ENCODE results near the gene CDK5. TPM values are rescaled to one million over a fixed set of nuclear protein-coding genes. Genes with fewer than 3 reads are reported as not detected.

The CDK5 gene
- total and polyA plus RNA-seq, 2 of the 13 experiments (the other 11 are each of a cell fraction or from before 2014, with no cell fraction given): 16.4 to 21.3 TPM

DNA sequence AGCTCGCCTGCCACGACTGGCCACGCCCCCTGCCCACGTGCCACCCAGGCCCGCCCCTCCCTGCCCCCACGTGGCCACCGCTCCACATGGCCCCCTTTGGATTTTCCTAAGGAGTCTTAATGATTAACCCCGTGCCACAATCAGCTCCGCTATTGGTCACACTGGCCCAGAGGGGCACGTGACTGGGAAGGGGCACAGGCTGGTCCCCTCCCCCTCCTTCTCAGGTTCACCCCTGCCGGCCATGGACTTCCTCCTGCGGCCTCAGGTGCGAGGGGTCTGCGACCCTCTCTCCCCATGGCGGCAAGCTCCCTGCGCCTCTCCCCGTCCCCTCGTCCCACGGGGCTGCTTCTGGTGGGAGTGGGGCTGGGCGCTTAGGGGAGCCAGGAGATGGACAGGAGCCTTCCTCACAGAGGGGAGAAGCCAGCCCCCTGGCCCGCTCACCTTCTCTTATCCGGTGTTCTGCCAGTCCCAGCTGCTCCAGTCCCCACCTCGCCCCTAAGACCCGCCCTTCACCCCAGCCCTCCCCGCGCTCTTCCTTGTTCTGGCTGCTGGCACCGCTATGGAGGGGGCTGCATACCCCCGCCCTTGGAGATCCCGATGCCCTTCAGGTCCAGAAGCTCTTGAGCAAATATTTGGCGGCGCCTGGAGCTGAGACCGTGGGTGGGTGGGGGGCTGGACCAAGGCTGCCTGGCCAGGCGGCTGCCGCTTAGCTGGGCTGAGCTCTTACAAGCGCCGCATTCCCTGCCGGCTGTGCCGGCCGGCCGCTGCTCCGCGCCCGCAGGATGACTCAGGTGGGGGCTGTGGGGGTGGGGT lies 4.9 kb upstream of the CDK5 start (continued):
- TF ChIP-seq MXI1 (IDR thresholded peaks at IDR 0.05; ENCODE audit: borderline replicate concordance, low read depth, low read length) (peak; percentile 97; the same call in 2 of the 3 replicates), HNRNPH1 (optimal IDR thresholded peaks at IDR 0.05; ENCODE audit: low read depth, low read length) (no peak), NFATC3 (CRISPR knock-in tag; IDR thresholded peaks at IDR 0.05) (no peak), GABPB1 (CRISPR knock-in tag; IDR thresholded peaks at IDR 0.05) (peak; percentile 83), ADNP (CRISPR knock-in tag; IDR thresholded peaks at IDR 0.05) (no peak), FIP1L1 (IDR thresholded peaks at IDR 0.05; ENCODE audit: borderline replicate concordance, insufficient read depth, low read depth, low read length) (no peak), PHB2 (IDR thresholded peaks at IDR 0.05; ENCODE audit: partially characterized antibody) (no peak), ZNF878 (CRISPR knock-in tag; IDR thresholded peaks at IDR 0.05) (no peak), HNRNPUL1 (IDR thresholded peaks at IDR 0.05; ENCODE audit: low read depth, low read length) (peak; percentile 76; the same call in 1 of the 2 replicates), SMARCE1 (IDR thresholded peaks at IDR 0.05; ENCODE audit: borderline replicate concordance) (no peak), FOXC1 (CRISPR knock-in tag; IDR thresholded peaks at IDR 0.05; ENCODE audit: borderline replicate concordance) (peak; percentile 50; the same call in 1 of the 2 replicates), MYC (CRISPR knock-in tag; IDR thresholded peaks at IDR 0.05; ENCODE audit: borderline replicate concordance) (peak; percentile 88), THAP11 (CRISPR knock-in tag; IDR thresholded peaks at IDR 0.05) (peak; percentile 84), ZNF709 (CRISPR knock-in tag; IDR thresholded peaks at IDR 0.05) (peak; percentile 78; the same call in 1 of the 2 replicates), ZNF543 (CRISPR knock-in tag; IDR thresholded peaks at IDR 0.05) (0 out of 2 replicates have a peak, but pooled peaks have one; percentile 48)
- TF ChIP-seq, protein P1, sequence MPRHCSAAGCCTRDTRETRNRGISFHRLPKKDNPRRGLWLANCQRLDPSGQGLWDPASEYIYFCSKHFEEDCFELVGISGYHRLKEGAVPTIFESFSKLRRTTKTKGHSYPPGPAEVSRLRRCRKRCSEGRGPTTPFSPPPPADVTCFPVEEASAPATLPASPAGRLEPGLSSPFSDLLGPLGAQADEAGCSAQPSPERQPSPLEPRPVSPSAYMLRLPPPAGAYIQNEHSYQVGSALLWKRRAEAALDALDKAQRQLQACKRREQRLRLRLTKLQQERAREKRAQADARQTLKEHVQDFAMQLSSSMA (CRISPR knock-in tag; IDR thresholded peaks at IDR 0.05): no peak
- TF ChIP-seq, protein P2, sequence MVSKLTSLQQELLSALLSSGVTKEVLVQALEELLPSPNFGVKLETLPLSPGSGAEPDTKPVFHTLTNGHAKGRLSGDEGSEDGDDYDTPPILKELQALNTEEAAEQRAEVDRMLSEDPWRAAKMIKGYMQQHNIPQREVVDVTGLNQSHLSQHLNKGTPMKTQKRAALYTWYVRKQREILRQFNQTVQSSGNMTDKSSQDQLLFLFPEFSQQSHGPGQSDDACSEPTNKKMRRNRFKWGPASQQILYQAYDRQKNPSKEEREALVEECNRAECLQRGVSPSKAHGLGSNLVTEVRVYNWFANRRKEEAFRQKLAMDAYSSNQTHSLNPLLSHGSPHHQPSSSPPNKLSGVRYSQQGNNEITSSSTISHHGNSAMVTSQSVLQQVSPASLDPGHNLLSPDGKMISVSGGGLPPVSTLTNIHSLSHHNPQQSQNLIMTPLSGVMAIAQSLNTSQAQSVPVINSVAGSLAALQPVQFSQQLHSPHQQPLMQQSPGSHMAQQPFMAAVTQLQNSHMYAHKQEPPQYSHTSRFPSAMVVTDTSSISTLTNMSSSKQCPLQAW (CRISPR knock-in tag; IDR thresholded peaks at IDR 0.05): peak; percentile 97
- TF ChIP-seq, protein P3, sequence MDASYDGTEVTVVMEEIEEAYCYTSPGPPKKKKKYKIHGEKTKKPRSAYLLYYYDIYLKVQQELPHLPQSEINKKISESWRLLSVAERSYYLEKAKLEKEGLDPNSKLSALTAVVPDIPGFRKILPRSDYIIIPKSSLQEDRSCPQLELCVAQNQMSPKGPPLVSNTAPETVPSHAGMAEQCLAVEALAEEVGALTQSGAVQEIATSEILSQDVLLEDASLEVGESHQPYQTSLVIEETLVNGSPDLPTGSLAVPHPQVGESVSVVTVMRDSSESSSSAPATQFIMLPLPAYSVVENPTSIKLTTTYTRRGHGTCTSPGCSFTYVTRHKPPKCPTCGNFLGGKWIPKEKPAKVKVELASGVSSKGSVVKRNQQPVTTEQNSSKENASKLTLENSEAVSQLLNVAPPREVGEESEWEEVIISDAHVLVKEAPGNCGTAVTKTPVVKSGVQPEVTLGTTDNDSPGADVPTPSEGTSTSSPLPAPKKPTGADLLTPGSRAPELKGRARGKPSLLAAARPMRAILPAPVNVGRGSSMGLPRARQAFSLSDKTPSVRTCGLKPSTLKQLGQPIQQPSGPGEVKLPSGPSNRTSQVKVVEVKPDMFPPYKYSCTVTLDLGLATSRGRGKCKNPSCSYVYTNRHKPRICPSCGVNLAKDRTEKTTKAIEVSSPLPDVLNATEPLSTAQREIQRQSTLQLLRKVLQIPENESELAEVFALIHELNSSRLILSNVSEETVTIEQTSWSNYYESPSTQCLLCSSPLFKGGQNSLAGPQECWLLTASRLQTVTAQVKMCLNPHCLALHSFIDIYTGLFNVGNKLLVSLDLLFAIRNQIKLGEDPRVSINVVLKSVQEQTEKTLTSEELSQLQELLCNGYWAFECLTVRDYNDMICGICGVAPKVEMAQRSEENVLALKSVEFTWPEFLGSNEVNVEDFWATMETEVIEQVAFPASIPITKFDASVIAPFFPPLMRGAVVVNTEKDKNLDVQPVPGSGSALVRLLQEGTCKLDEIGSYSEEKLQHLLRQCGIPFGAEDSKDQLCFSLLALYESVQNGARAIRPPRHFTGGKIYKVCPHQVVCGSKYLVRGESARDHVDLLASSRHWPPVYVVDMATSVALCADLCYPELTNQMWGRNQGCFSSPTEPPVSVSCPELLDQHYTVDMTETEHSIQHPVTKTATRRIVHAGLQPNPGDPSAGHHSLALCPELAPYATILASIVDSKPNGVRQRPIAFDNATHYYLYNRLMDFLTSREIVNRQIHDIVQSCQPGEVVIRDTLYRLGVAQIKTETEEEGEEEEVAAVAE (CRISPR knock-in tag; IDR thresholded peaks at IDR 0.05; ENCODE audit: borderline replicate concordance): peak; percentile 85; the same call in 1 of the 2 replicates
- TF ChIP-seq, protein P4, sequence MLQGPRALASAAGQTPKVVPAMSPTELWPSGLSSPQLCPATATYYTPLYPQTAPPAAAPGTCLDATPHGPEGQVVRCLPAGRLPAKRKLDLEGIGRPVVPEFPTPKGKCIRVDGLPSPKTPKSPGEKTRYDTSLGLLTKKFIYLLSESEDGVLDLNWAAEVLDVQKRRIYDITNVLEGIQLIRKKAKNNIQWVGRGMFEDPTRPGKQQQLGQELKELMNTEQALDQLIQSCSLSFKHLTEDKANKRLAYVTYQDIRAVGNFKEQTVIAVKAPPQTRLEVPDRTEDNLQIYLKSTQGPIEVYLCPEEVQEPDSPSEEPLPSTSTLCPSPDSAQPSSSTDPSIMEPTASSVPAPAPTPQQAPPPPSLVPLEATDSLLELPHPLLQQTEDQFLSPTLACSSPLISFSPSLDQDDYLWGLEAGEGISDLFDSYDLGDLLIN (CRISPR knock-in tag; IDR thresholded peaks at IDR 0.05; ENCODE audit: borderline replicate concordance): no peak
- TF ChIP-seq, protein P5, sequence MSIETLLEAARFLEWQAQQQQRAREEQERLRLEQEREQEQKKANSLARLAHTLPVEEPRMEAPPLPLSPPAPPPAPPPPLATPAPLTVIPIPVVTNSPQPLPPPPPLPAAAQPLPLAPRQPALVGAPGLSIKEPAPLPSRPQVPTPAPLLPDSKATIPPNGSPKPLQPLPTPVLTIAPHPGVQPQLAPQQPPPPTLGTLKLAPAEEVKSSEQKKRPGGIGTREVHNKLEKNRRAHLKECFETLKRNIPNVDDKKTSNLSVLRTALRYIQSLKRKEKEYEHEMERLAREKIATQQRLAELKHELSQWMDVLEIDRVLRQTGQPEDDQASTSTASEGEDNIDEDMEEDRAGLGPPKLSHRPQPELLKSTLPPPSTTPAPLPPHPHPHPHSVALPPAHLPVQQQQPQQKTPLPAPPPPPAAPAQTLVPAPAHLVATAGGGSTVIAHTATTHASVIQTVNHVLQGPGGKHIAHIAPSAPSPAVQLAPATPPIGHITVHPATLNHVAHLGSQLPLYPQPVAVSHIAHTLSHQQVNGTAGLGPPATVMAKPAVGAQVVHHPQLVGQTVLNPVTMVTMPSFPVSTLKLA (IDR thresholded peaks at IDR 0.05): peak; percentile 99

Measured in HepG2 (cell line).